ENCODE results near the gene RPL10A.

- TF ChIP-seq CTCF (IDR thresholded peaks at IDR 0.05) (no peak), POLR2A (IDR thresholded peaks at IDR 0.05) (no peak)
Observed at GRCh38 chr6:35474942-35475570, 6.9 kb downstream of the RPL10A start.
